UCSD-AML1 (cell line): Measurements from ENCODE around the gene TSC22D1.
"Not testable (repeated sequence)": the region's sequence is repeated elsewhere in the genome, so short reads cannot be mapped to it uniquely, and the experiment has no call there.

Experiments
- DNase-seq: peaks from one replicate; lab custom pipeline; 2025; ENCODE audit not compliant: unreplicated experiment; lab: John Stamatoyannopoulos, UW

Gene TSC22D1

DNA sequence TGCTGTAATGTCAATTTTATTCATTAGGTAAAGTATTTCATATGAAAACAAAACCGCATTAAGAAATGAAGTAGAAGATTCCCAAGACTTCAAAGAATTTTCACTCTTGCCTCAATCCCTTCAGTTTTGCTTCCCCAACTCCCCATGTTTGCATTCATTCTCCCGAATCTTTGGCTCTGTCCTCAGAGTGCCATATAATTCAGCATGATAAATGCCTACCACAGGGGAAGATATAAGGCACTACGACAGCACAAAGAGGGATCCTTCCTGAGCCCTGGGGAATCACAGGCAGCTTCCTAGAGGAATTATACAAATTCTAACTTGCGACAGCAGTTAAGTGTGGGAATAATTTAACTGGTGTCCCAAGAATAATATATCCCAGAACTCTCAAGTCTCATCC, 68.5 kb downstream of the TSC22D1 start:
- no peak for DNase-seq

DNA sequence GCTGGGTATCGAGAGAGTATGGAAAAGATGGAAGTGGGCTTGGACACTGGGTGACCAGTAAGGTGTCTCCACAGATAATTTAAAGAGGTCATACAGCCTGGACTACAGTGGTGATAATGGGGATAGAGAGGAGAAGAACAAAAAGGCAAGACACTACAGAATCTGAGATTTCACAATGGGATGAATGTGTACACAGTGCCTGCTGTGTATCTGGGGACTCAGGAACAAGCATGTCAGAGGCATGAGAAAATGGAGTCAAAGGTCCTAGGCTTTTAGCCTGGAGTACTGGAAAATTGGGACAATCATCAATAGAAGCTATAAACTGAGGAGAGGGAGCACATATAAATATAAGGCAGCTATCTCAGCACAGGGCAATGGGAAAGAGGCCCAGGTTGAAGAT, 69.4 kb downstream of the TSC22D1 start:
- DNase-seq: no peak

DNA sequence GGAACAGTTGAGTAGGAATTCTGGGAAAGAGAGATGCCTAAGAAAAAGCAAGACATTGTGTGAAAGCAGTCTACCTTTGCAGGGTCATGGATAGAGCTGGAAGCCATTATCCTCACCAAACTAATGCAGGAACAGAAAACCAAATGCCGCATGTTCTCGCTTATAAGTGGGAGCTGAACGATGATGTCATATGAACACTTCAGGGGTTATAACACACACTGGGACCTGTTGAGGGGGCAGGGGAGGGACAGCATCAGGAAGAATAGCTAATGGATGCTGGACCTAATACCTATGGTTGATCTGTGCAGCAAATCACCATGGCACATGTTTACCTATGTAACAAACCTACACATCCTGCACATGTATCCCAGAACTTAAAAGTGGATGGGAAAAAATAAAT, 69.9 kb downstream of the TSC22D1 start:
- DNase-seq: no peak

DNA sequence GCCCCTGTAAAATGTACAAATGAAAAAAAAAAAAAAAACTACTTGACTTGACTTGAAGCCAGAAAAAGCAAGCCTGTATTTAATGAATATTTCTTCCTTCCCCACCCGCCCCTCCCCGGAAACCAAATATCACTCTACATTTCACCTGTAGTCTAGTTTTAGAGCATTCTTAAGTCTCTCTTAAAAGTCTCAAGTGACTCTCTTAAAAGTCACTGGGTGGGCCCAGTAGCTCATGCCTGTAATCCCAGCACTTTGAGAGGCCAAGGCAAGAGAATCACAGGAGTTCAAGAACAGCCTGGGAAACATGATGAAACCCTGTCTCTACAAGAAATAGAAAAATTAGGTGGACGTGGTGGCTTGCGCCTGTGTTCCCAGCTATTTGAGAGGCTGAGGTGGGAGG, 72.0 kb downstream of the TSC22D1 start:
- DNase-seq: no peak

DNA sequence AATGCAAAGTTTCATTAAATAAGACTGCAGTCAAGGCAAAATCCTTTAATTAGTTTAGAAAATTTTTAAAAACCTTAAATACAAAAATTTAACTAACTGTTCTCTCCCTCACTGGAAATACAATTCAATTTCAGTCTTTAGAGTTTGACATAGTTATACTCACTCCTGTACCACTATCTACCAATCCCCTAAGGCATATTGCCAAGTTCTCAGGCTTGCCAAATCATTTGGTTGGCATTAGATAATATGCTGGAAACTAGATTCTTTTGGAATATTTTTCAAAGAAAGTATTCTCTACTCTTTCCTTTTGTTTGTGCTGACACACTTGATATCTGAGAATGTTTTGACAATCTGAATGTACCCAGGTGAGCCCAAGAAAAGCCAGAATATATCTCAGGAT, 77.2 kb downstream of the TSC22D1 start:
- DNase-seq: no peak

DNA sequence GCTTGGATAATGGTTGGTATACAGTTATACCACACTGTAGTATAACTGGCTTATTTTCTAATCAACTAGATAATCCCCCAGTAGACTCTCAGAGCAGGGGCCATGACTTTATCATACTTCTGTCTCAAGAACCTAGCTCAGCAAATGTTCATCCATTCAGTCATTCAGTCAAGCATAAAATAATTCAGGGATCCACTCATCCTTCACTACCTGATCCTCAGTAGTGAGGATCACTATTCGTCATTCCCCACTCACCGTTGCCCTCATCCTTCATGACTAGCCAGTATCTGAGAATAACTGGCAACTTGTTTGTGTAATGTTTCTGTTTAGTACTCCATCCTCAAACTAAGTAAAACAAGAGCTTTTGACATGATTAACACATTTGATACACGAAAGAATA, 77.6 kb downstream of the TSC22D1 start:
- DNase-seq: no peak

DNA sequence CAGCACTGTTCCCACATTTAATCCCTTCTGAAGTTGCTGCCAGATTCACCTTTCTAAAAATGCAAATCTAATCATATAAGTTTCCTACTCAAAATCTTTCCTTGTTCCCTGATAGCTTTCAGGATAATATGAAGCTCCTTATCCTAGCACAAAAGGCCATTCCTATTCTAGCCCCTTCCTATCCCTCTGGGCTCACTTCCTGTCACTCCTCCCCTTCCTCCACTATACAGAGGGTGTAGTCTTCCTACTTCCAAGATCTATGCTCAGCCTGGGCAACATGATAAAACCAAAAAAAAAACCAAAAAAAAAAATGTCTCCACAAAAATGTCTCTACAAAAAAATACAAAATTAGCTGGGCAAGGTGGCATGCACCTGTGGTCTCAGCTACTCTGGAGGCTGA, 78.3 kb downstream of the TSC22D1 start:
- DNase-seq: no peak

DNA sequence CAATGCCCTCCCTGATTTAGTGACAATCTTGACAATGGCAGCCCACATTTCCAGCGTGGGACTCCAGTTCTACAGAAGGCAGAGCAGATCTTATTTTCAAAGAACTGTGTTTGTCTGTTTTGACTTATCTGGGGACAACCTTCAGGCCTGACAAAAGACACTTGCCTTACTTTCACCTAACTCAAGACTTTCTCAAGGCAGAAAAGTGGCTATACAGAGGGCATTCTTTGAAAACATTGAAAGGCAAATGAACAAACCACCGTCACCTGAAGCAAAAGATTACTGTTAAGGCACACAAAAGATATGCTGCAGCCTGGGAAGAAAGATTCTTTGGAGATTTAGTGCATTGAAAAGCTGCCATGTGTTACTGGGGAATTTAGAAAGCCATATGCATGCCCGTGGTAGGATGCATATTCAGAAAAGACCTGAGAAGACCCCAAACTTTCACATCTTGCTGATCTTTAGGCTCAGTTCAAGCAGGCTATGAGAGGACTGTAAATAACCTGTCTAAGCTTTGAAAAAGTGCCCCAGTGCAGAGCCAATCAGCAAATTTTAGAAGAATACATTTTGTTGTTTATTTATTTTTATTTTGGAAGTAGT, 82.8 kb downstream of the TSC22D1 start:
- no peak for DNase-seq

DNA sequence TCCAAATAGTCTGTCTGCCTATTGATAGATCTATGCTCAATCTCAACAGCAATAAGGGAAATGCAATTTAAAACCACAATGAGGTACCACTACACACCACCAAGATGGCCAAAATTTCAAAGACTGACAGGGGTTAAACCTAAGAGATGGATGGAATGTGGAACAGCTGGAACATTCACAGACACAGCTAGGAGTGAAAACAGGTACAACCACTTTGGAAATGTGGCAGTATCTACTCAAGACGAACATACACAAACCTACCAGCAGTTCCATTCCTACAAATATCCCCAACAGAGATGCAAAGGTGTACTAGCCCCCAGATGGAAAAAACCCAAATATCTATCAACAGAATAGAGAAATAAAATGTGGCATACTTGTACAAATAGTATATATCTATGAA, 86.4 kb downstream of the TSC22D1 start:
- no peak for DNase-seq

DNA sequence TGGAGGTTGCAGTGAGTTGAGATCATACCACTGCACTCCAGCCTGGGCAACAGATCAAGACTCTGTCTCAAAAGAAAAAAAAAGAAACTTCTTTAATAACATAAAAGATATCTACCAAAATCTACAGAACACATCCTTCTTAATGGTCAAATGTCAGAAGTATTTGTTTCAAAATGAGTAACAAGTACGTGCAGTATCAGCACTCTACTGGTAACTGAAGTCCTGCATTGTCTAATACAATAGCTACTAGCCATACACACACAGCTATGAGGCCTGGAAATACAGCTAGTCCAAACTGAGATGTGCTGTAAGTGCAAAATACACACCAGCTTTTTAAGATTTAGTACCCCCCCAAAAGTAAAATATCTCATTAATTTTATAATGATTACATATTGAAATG, 88.1 kb downstream of the TSC22D1 start:
- DNase-seq: no peak

DNA sequence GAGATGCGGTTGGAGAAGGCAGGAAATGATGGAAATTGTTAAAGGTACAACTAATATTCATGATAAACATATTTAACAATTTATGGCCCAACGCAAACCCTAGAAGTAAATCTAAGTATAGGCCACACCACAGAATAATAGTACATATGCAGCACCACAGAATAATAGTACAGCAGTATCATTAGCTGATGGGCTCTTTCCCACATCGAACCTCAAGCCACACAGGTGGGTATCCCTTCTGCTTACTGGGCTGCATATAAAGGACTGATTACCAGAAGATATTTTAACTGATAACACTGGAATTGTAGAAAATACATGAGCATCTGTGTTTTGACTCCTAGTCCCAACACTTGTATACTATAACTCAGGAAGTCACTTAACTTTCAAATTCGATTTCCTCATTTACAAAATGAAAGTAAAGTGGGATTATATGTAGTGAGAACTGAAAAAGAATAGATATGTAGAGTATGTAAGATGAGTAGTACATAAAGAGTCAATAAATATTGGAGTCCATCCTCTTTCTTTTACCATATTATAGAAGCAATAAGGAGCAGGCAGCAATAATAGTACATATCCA, 91.5 kb downstream of the TSC22D1 start:
- DNase-seq: no peak

DNA sequence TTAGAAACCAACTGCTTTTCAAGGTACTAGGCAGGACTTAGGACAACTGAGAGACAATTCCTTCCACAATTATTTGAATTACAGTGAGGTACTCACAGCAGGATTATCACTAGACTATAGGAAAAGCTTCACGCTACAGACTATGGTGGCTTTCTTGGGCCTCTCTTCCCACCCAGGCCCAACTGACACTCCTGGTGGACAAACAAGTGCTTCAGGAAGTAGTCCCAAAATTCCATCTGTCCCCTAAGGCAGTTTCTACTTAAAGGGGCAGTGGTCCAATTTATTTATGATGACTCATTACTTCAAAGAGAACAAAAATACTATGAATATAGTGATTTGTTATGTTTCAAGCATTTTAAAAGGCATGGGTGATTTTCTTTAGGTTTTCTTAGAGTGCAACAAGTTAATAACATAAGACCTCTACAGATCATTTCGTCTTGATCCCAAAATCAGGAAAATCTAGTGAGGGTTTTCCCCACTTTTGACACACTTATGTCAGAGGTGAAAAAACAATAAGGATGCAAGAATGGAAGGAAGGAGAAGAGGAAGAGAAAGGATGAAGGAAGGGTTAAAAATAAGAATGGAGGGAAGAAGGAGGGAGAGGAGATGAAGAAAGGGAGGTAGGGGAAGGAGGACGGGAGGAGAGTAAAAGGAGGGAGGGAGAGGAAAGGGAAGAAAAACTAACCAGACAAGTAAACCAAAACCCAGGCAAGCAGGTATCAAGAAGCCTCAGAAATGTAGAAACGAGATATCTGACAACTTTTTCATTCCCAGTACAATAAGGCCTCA, 101.8 kb downstream of the TSC22D1 start:
- DNase-seq: no peak

DNA sequence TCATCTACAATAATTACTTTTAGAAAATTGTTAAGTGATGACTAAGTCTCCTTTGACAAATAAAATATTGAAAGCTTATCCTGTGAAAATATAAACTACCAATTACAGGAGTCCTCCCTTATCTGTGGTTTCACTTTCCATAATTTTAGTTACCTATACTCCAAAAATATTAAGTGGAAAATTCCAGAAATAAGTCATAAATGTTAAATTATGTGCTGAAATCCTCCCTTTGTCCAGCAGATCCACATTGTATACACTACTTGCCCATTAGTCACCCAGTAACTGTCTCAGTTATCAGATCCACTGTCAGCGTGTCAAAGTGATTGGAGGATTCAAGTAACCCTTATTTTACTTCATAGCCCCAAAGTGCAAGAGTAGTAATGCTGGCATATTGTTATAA, 104.4 kb downstream of the TSC22D1 start:
- no peak for DNase-seq

DNA sequence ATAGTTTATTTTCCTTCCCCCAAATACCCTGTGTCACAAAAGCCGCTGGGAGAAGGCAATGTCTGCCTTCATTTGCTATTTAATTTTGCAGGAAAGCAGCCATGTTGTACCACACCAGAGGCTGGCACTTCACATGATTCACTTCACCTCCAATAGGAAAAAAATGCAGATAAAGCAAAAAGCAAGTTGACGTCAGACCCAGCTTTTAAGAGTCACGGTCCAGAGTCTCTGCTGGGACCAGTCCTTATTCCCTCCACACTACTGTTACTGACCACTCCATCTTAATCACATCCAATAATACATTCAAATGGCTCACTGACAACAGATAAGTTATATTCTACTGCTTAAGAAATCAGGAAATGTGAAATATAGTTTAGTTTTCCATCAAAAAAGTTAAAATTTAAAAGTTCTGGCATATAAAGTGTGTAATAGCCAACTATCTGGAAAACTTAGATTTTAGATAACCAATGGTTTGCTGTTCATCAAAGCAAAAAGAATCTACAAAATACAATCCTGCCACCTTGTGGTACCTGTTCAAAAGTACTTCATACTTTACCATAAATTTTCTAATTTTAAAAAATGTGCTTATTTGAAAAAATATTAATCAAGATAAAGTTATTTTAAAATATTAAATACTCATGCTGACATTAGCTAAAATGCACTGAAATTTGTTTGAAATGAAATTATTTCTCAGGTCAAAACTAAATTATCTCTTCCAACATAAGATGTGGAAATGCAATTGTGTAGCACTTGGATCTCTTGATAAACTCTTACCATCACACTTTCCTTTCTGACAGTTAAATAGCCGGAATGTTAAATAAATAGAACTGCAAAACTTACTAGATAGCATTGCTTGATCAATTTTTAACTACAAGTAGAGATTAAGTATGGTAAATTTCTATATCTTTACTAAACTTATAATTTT, 105.2 kb downstream of the TSC22D1 start:
- DNase-seq: no peak

DNA sequence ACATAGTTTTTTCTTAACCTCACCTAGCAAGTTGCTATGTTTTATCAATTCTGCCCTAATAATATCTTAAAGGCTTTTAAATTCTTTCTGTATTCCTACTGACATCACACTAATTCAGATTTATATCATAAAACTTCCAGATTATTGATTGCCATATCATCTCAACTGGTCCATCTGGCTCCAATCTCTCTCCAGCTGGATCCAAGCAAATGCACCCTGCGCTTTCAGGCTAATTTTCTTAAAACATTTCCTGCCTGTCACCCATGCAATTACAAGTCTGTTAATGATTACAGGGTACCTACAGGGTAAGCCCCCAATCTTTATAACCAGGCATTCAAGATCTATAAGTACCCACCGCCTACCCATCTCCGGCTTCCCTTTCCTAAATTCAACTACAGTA, 107.3 kb downstream of the TSC22D1 start:
- DNase-seq: no peak

DNA sequence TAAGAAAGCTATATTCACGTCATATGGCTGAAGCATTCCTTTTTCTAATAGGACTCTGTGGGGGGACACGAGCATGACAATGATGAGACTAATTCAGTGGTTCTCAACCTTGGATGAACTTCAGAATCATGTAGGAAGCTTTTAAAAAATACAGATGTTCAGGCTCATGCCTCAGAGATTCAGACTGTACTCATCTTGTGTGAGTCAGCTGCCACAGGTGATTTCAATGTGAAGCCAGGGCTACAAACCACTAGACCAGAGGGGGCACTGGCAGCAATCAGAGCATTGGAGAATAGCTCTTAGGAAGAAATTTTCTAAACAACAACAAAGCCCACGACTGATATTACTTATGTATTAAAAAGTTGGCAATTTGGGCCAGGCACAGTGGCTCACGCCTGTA, 110.8 kb downstream of the TSC22D1 start:
- DNase-seq: no peak

DNA sequence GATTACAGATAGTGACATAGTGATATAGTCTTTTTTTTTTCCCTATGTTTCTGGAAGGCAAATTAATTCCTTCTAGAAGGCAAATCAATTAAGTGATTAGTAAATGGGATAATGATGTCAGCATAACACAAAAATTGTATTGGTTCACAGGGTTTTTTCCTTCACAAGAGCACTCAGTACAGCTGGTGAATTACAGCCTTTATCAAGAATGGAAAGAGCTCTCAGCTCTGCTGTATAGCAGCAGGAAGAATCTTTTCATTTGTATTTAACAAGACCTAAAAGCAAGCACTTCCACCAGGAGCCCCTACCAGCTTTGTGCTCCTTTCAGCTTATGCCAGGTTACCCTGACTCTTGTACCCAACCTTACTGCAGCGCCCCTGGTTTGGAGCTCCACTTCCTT, 111.7 kb downstream of the TSC22D1 start:
- DNase-seq: no peak

DNA sequence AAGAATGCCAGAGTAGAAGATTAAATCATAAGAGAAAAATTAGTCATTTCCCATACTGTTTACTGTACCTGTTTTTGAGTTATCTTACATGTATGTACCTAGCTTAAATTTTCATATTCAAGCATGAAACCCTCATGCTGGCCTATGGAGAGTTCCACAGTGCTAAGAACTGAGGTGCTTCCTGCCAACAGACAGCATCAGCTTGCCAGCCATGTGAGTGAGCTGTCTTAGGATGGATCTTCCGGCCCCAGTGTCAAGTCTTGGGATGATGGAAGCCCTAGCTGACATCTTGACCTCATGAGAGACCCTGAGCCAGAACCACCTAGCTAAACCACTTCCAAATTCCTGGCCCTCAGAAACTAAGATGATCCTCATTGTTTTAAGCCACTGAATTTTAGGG, 112.4 kb downstream of the TSC22D1 start:
- no peak for DNase-seq

DNA sequence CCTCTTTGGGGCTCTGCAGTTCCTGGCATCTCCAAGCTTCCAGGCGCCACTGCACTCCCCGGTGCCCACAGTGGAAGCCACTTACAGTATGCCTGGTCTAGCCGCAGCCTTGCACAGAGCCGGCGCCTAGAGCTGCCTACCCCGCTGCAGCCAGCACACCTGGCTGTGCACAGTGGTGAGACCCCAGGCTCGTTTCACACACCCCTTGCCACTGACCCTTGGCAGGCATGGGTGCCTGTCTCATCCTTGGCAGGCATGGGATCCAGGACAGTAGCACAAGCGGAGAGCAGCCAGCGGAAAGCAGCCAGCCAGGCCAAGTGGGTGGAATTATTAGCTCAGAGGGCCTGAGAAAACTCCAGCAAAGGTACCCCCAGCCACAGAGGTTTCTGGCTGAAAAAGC, 116.5 kb downstream of the TSC22D1 start:
- DNase-seq: no peak

DNA sequence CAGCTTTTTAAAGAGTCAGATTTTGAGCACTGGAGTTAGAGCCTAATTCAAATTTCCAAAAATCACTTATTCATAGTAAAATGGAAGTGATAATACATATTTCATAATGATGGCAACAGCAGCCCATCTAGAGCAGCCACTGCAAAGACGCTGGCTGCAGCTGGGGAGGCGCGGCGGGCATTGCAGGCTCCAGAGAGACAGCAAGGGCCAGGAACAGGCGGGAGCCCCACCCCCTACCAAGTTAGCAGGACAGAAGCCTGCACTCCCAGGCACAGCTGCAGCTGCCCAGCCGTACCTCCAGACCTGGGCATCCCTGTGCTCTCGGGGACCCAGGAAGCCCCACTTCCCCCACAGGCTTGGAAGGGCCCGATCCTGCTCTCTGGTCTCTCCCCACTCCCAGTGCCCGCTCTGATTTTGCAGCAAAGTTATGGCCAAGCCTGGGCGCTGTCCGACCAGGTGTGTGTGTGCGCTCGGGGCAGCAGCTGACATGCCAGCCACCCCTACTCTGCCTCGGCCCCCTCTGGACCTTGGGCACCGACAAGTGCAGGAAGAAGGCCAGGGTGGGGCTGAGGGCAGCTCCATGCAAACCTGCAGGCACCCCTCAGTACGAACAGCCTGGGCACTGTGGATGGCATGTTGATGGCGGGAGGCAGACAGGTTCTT, 117.7 kb downstream of the TSC22D1 start:
- no peak for DNase-seq

DNA sequence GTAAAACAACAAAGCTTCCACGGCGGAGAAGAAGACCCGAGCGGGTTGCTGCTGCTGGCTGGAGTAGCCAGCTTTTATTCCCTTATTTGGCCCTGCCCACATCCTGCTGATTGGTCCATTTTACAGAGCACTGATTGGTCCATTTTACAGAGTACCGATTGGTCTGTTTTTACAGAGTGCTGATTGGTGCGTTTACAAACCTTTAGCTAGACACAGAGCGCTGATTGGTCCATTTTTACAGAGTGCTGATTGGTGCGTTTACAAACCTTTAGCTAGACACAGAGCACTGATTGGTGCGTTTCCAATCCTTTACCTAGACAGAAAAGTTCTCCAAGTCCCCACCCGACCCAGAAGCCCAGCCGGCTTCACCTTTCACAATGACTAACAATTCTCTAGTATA, 119.9 kb downstream of the TSC22D1 start:
- DNase-seq: not testable (repeated sequence)
